Liver (tissue), 2 donors: Measurements from ENCODE around the gene SKI.

Experiments
- YY1 ChIP-seq: IDR thresholded peaks from 2 replicates; pipeline ENCODE4 v1.6.1; 2016; ENCODE audit warnings: antibody characterized with exemption, mild to moderate bottlenecking
- TF ChIP-seq, protein P1 (sequence below): fragments of 150-350 bp; IDR thresholded peaks from 2 replicates; pipeline ENCODE4 v1.5.1; 2017; ENCODE audit warnings: improper control_type of control experiment, low read depth, low read length; ENCODE audit not compliant: missing input control
- TF ChIP-seq, protein P2 (sequence below): IDR thresholded peaks from 2 replicates; pipeline ENCODE4 v1.6.1; 2016; ENCODE audit warnings: antibody characterized with exemption, mild to moderate bottlenecking
- donor health status: healthy.

DNA sequence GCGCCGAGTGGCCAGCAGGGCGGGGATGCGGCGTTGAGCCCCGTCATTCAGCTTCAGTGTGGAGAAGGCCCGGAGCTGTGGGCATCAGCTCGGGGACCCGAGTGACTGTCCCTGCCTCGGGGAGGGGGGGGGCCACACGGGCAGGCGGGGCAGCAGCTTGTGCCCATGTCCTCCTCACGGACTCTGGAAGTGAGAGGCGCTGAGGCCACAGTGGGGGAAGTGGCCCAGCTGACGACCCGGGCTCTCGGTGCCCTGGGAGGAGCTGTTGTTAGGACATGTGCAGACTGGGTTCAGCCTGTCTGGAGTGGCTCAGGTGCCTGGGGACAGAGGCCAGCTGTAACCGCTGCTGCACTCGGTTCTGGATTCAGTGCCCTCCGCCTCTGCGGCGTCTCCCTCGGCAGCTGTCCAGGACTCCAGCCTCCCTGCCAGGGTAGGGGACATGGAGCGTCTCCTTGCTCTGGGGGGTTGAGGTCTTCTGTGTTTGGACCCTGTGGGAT, 71.1 kb downstream of the SKI start:
- TF ChIP-seq, protein P1, sequence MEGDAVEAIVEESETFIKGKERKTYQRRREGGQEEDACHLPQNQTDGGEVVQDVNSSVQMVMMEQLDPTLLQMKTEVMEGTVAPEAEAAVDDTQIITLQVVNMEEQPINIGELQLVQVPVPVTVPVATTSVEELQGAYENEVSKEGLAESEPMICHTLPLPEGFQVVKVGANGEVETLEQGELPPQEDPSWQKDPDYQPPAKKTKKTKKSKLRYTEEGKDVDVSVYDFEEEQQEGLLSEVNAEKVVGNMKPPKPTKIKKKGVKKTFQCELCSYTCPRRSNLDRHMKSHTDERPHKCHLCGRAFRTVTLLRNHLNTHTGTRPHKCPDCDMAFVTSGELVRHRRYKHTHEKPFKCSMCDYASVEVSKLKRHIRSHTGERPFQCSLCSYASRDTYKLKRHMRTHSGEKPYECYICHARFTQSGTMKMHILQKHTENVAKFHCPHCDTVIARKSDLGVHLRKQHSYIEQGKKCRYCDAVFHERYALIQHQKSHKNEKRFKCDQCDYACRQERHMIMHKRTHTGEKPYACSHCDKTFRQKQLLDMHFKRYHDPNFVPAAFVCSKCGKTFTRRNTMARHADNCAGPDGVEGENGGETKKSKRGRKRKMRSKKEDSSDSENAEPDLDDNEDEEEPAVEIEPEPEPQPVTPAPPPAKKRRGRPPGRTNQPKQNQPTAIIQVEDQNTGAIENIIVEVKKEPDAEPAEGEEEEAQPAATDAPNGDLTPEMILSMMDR: no peak
- TF ChIP-seq, protein P2, sequence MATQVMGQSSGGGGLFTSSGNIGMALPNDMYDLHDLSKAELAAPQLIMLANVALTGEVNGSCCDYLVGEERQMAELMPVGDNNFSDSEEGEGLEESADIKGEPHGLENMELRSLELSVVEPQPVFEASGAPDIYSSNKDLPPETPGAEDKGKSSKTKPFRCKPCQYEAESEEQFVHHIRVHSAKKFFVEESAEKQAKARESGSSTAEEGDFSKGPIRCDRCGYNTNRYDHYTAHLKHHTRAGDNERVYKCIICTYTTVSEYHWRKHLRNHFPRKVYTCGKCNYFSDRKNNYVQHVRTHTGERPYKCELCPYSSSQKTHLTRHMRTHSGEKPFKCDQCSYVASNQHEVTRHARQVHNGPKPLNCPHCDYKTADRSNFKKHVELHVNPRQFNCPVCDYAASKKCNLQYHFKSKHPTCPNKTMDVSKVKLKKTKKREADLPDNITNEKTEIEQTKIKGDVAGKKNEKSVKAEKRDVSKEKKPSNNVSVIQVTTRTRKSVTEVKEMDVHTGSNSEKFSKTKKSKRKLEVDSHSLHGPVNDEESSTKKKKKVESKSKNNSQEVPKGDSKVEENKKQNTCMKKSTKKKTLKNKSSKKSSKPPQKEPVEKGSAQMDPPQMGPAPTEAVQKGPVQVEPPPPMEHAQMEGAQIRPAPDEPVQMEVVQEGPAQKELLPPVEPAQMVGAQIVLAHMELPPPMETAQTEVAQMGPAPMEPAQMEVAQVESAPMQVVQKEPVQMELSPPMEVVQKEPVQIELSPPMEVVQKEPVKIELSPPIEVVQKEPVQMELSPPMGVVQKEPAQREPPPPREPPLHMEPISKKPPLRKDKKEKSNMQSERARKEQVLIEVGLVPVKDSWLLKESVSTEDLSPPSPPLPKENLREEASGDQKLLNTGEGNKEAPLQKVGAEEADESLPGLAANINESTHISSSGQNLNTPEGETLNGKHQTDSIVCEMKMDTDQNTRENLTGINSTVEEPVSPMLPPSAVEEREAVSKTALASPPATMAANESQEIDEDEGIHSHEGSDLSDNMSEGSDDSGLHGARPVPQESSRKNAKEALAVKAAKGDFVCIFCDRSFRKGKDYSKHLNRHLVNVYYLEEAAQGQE: no peak
- no peak for TF ChIP-seq YY1
